ENCODE results near the gene CDH12.

CDH12 gene

GRCh38 chr5:22354956-22355355 lies 498.2 kb downstream of the CDH12 start:
- H3K4me2 ChIP-seq (ENCODE audit: low read depth, low read length, poor library complexity, severe bottlenecking) = no peak overlapping the region
- H3K27me3 ChIP-seq (ENCODE audit: low read length) = no peaks in the 10 kb centered on the region
- no peak overlapping the region for H3K27ac ChIP-seq (ENCODE audit: low read depth, low read length)
- TF ChIP-seq CTCF (IDR thresholded peaks at IDR 0.05; ENCODE audit: insufficient read depth, low read length, poor library complexity, severe bottlenecking) (no peak), EZH2phosphoT487 (conservative IDR thresholded peaks at IDR 0.05; ENCODE audit: low read length) (no peak)
- H3K9ac ChIP-seq (ENCODE audit: low read length) = no peak overlapping the region
- H3K9me3 ChIP-seq (ENCODE audit: insufficient read depth, low read length) = no peaks in the 10 kb centered on the region
- no peaks in the 10 kb centered on the region for H3K9me2 ChIP-seq (replicated peaks; ENCODE audit: insufficient read depth, low read length)
- H3F3A ChIP-seq (ENCODE audit: insufficient read depth) = no peaks in the 10 kb centered on the region
- H2AFZ ChIP-seq (ENCODE audit: low read depth, low read length, severe bottlenecking) = no peak overlapping the region
- H4K20me1 ChIP-seq (ENCODE audit: low read depth, low read length) = no peaks in the 10 kb centered on the region
- H3K79me2 ChIP-seq (ENCODE audit: insufficient read depth, low read length) = no peaks in the 10 kb centered on the region
- 0 out of 2 replicates have a peak, but pooled peaks cover 3% of the 10 kb centered on the region for H3K36me3 ChIP-seq (ENCODE audit: low read length)
- no peak overlapping the region for H3K4me3 ChIP-seq (ENCODE audit: insufficient read depth, low read length, poor library complexity, severe bottlenecking)

GRCh38 chr5:22352493-22352892 lies 500.7 kb downstream of the CDH12 start:
- Histone ChIP-seq H3F3A (ENCODE audit: insufficient read depth) (no peaks in the 10 kb centered on the region), H3K4me3 (ENCODE audit: insufficient read depth, low read length, poor library complexity, severe bottlenecking) (no peak overlapping the region), H2AFZ (ENCODE audit: low read depth, low read length, severe bottlenecking) (no peak overlapping the region), H3K4me2 (ENCODE audit: low read depth, low read length, poor library complexity, severe bottlenecking) (no peak overlapping the region), H3K27me3 (ENCODE audit: low read length) (no peaks in the 10 kb centered on the region), H3K79me2 (ENCODE audit: insufficient read depth, low read length) (no peaks in the 10 kb centered on the region), H3K9me2 (replicated peaks; ENCODE audit: insufficient read depth, low read length) (no peaks in the 10 kb centered on the region), H4K20me1 (ENCODE audit: low read depth, low read length) (no peaks in the 10 kb centered on the region), H3K9ac (ENCODE audit: low read length) (no peak overlapping the region), H3K9me3 (ENCODE audit: insufficient read depth, low read length) (no peaks in the 10 kb centered on the region), H3K27ac (ENCODE audit: low read depth, low read length) (no peak overlapping the region), H3K36me3 (ENCODE audit: low read length) (0 out of 2 replicates have a peak, but pooled peaks cover 2% of the 10 kb centered on the region)
- TF ChIP-seq EZH2phosphoT487 (conservative IDR thresholded peaks at IDR 0.05; ENCODE audit: low read length) (no peak), CTCF (IDR thresholded peaks at IDR 0.05; ENCODE audit: insufficient read depth, low read length, poor library complexity, severe bottlenecking) (no peak)

GRCh38 chr5:22351178-22351577 lies 502.0 kb downstream of the CDH12 start:
- Histone ChIP-seq H3K27ac (ENCODE audit: low read depth, low read length) (no peak overlapping the region), H2AFZ (ENCODE audit: low read depth, low read length, severe bottlenecking) (no peak overlapping the region), H3K9me2 (replicated peaks; ENCODE audit: insufficient read depth, low read length) (no peaks in the 10 kb centered on the region), H3K9me3 (ENCODE audit: insufficient read depth, low read length) (no peaks in the 10 kb centered on the region), H3F3A (ENCODE audit: insufficient read depth) (no peaks in the 10 kb centered on the region), H3K27me3 (ENCODE audit: low read length) (no peaks in the 10 kb centered on the region), H3K9ac (ENCODE audit: low read length) (no peak overlapping the region), H4K20me1 (ENCODE audit: low read depth, low read length) (no peaks in the 10 kb centered on the region), H3K36me3 (ENCODE audit: low read length) (no peaks in the 10 kb centered on the region), H3K4me2 (ENCODE audit: low read depth, low read length, poor library complexity, severe bottlenecking) (no peak overlapping the region), H3K79me2 (ENCODE audit: insufficient read depth, low read length) (no peaks in the 10 kb centered on the region), H3K4me3 (ENCODE audit: insufficient read depth, low read length, poor library complexity, severe bottlenecking) (no peak overlapping the region)
- TF ChIP-seq CTCF (IDR thresholded peaks at IDR 0.05; ENCODE audit: insufficient read depth, low read length, poor library complexity, severe bottlenecking) (no peak), EZH2phosphoT487 (conservative IDR thresholded peaks at IDR 0.05; ENCODE audit: low read length) (no peak)
